Muscle layer of colon (tissue), 2 donors: ENCODE results near the gene DCLK1.
"Not testable (repeated sequence)": the region's sequence is repeated elsewhere in the genome, so short reads cannot be mapped to it uniquely, and the experiment has no call there.

ENCODE experiments used
- H3K27ac ChIP-seq: one replicate; pipeline ENCODE4 v1.7.0; 2013; ENCODE audit warnings: low read depth, mild to moderate bottlenecking, low read length, moderate library complexity
- H3K27me3 ChIP-seq, 2 donors: one replicate each; pipeline ENCODE4 v1.7.0; 2013; ENCODE audit warnings: low read length in 2 of 2, mild to moderate bottlenecking in 2 of 2; ENCODE audit not compliant: insufficient read depth in 2 of 2, control insufficient read depth in 1 of 2
- H3K36me3 ChIP-seq: one replicate; pipeline ENCODE4 v1.7.0; 2013; ENCODE audit warnings: mild to moderate bottlenecking, low read length; ENCODE audit not compliant: insufficient read depth
- H3K4me1 ChIP-seq: one replicate; pipeline ENCODE4 v1.7.0; 2013; ENCODE audit warnings: mild to moderate bottlenecking, low read length; ENCODE audit not compliant: insufficient read depth
- H3K4me3 ChIP-seq, 2 donors: one replicate each; pipeline ENCODE4 v1.7.0; 2013; ENCODE audit warnings: low read length in 2 of 2, low read depth in 1 of 2, mild to moderate bottlenecking in 1 of 2, moderate library complexity in 1 of 2
- H3K9ac ChIP-seq: one replicate; pipeline ENCODE4 v1.7.0; 2013; ENCODE audit warnings: low read length
- H3K9me3 ChIP-seq: one replicate; pipeline ENCODE4 v1.7.0; 2013; ENCODE audit warnings: mild to moderate bottlenecking, low read length
- donor health status: abdominal sarcoma.
- donor health status: Adenocarcinoma of cecum.

The DCLK1 gene

DNA sequence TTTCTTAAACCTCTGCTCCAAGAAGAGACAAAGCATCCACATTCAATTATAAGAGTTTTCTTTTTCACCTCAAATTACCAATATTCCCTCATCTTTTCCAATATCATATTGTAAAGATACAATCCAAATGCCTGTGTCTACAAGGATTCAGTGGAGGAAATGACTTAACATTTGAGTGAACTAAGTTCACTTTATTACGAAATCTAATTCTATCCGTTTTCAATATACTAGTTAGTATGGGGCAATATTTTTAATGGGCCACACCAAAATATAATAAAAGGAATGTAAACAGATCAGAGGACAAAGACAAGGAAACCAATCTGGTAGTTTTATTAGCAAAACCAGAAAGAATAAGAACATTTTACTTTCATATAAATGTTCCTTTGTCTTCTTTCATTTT is 136.0 kb downstream of the DCLK1 start:
- Histone ChIP-seq H3K27ac (no peak overlapping the region), H3K4me3 (no peak overlapping the region), H3K9me3 (no peaks in the 10 kb centered on the region), H3K27me3 (no peaks in the 10 kb centered on the region), H3K36me3 (no peaks in the 10 kb centered on the region), H3K4me1 (no peaks in the 10 kb centered on the region), H3K9ac (no peak overlapping the region)

DNA sequence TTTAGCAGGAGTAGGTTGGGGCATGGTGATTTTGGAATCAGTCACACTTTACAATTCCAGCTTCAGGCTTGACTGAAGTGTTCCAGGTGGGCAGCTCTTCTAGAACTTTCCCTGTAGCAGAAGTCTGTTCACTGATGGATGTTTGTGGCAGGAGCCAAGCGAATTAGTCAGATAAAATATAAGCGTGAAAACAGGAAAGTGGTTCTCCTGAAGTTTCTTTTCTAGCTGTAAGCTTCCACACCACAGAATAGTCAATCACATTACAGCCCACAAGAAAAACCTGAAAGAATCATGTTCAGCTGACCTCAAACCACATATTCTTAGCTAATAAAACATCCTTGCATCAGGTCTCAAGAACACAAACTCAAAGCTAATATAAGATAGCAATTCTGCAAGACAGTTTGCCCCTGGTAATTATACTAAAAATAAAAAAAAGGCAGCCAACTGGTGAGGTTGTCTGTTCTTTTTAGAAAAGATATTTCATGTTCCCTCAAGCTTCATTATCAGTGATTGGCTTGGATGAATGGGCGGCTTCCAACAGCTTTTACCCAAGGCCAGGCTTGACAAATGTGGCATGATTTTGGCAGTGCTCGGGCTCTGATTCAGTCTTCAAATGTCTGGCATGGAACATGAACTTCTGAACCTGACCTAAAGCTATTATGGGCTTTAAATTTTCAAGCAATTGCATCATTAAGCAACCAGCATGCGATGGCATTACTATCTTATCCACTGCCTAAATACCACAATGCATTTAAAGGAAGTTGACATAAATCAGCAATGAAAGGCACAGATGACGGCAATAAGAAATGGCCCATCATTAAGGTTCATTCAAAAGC is 136.8 kb downstream of the DCLK1 start:
- Histone ChIP-seq H3K27me3 (no peaks in the 10 kb centered on the region), H3K27ac (no peak overlapping the region), H3K4me1 (no peaks in the 10 kb centered on the region), H3K9ac (no peak overlapping the region), H3K4me3 (no peak overlapping the region), H3K36me3 (no peaks in the 10 kb centered on the region), H3K9me3 (no peaks in the 10 kb centered on the region)

DNA sequence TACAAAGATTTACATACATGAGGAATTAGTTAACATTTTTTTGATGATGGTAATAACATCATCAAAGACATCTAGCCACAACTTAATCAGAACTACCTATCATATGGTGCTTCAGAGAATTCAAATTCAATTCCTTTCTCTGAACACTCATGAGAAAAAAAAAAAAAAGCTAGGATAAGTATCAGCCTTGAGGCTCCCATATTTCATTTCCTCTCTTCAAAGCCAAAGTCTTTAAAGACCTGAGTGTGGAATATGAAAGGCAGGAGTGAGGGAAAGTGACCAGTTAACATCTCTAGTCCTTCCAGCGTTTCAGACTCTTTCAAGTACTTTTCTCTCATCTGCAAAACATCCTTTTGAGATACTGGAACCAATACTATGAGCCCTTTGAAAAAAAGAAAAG is 137.5 kb downstream of the DCLK1 start:
- no peak overlapping the region for H3K27ac ChIP-seq

DNA sequence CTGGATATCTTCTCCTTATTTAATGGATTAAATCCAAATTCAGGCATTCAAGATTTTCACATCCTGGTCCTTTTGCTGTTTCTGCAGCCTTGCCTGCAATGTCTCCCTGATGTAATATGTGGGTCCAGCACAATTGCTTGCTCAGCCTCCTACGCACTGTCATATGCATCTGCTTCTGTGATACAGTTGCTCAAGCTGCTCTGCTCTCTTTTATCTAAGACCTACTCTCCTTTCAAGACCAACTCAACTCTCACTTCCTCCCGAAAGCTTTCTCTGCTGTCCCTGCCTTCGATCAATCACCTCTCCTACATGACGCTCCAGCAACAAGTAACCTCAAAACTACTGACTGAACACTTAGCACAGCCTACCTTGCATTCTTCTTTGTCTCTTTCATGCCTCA is 138.2 kb downstream of the DCLK1 start:
- no peak overlapping the region for H3K27ac ChIP-seq
- H3K36me3 ChIP-seq = no peaks in the 10 kb centered on the region
- H3K9me3 ChIP-seq = no peaks in the 10 kb centered on the region
- no peaks in the 10 kb centered on the region for H3K4me1 ChIP-seq
- H3K9ac ChIP-seq = no peak overlapping the region
- no peak overlapping the region for H3K4me3 ChIP-seq
- no peaks in the 10 kb centered on the region for H3K27me3 ChIP-seq

More for the DNA sequence above, 137.5 kb downstream of the DCLK1 start:
- Histone ChIP-seq H3K36me3 (no peaks in the 10 kb centered on the region), H3K9me3 (no peaks in the 10 kb centered on the region), H3K4me1 (no peaks in the 10 kb centered on the region), H3K27me3 (no peaks in the 10 kb centered on the region), H3K4me3 (no peak overlapping the region), H3K9ac (no peak overlapping the region)

DNA sequence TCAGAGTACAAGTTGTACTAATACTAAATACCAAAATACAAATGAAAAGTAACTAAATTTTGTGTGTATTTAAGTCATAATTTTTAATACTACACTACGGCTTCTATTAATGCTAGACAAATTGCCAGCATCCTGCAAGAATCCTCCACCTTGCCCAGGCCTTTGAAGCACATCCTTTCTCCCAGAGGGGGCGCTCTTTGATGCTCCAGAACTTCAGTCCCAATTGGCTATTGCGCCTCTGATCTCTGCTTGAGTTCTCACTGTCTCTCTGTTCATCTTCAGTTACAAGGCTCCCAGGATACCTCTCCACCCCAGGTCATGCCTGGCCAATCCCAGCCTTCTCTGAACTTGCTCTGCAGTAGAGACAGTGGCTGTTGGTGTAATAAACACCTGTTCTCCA is 141.0 kb downstream of the DCLK1 start:
- Histone ChIP-seq H3K4me3 (no peak overlapping the region), H3K27ac (no peak overlapping the region), H3K27me3 (no peaks in the 10 kb centered on the region), H3K9me3 (no peaks in the 10 kb centered on the region), H3K9ac (no peak overlapping the region), H3K4me1 (no peaks in the 10 kb centered on the region), H3K36me3 (no peaks in the 10 kb centered on the region)

DNA sequence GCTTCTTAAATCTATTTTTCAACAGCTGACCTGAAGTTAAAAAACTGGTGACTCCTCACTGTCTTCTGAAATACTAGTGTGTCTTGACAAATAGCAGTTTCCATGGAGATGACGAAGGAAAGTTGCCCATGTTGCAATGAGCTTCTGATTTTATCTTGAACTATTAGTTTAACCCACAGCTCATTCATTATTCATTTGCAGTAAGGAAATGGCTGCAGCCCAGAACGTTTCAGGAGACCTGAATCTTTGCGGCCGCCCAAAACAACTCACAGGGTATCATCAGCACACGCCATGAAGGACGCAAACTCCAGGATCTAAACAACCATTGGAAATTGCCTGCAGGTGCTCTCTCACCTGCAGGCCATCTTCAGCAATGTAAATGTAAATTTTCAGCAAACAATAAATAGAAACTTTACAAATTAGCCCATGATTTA is 142.5 kb downstream of the DCLK1 start:
- Histone ChIP-seq H3K4me1 (no peaks in the 10 kb centered on the region), H3K27me3 (no peaks in the 10 kb centered on the region), H3K9ac (no peak overlapping the region), H3K4me3 (no peak overlapping the region), H3K36me3 (no peaks in the 10 kb centered on the region), H3K27ac (no peak overlapping the region), H3K9me3 (no peaks in the 10 kb centered on the region)

DNA sequence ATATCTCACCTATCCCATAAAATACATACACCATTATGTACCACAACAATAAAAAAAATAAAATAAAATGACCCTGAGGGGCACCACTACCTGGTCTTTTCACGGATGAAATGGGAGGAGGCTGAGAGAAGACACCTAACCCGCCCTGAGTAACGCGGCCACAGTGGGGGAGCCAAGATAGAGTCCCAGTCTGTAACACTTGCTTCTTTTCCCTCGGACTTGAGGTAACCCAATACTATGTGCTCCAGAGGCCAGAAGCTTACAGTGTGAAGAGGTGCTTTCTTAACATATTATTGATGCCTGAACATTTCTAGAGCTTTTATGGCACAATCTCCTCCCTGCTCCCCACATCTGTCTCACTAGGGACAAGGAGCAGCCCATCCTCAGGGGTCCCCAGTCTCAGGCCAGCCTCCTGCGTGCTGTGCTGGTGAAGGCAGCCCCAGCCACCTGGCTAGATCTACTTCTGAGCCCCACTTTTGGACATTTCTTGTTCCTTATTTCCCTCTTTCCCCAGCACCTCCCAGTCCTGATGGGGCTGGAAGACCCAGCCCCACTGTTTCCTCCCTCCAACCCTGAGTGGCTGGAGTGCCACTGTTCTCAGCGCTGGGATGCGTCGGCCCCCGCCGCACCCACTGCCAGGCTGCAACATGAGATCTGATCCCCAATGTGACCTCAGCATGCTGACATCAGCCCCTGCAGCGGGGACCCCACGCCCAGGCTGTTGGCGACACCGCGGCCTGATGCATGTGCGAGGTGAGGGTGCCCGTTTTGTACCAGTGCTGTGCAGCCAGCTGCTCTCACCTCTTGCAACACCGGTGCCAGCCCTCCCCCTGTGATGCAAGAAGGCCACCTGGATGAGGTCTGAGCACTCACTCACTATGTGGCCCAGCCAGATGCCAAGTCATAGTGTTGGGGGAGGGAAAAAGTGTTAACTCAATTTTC is 143.3 kb downstream of the DCLK1 start:
- no peak overlapping the region for H3K9ac ChIP-seq
- H3K4me3 ChIP-seq = no peak overlapping the region
- H3K9me3 ChIP-seq = no peaks in the 10 kb centered on the region
- no peak overlapping the region for H3K27ac ChIP-seq
- H3K27me3 ChIP-seq = no peaks in the 10 kb centered on the region
- H3K36me3 ChIP-seq = no peaks in the 10 kb centered on the region
- no peaks in the 10 kb centered on the region for H3K4me1 ChIP-seq

DNA sequence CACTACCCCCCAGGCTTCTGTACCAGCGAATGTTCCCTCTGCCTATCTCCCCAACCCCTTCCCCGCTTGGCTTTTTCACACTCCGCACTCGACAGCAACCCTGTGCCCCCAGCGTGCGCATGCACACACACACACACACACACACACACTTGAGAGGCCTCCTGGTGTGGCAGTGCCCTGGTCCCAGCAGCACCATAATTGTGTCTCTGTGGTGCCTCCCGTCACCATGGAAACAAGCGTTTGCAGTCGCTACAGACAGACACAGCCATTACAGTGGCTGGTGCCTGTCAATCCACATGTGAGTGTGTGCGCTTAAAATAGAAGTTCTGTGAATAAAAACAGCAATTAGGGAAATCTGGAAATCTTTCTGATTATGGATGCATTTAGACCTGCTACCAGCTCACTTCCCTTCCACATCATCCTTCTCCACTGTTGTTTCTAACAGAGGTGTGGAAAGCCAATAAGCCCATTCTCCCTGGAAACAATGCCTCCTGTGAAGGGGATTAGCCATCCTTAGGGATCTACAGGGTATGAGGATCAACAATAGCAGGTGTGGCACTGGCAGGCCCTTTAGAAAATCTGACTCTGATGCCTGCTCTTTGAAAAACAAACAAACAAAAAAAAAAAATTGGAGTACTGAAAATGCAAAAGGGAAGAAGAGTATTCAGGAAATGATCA is 146.3 kb downstream of the DCLK1 start:
- Histone ChIP-seq H3K27ac (no peak overlapping the region), H3K27me3 (no peaks in the 10 kb centered on the region), H3K4me1 (no peaks in the 10 kb centered on the region)

DNA sequence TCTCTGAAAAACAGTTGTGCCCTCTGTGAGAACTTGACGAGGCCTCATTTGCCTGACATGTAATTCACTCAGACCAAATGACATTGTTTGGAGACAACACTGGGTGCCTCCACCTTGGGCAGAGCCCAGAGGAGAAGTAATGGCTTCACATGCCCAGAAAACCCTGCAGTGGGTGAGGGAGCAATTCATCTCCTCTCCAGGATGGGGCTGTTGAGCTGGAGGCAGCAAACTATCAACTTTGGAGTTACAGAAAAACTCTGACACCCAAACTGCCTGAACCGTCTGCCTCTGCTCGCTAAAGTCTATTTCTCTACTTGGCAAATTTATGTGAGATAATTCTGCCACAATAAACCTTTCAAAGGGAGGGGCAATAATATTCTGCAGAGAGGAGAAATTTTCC is 146.9 kb downstream of the DCLK1 start:
- H3K9ac ChIP-seq = no peak overlapping the region
- H3K27ac ChIP-seq = no peak overlapping the region
- H3K9me3 ChIP-seq = no peaks in the 10 kb centered on the region
- H3K36me3 ChIP-seq = no peaks in the 10 kb centered on the region
- H3K27me3 ChIP-seq = no peaks in the 10 kb centered on the region
- peaks cover 2% of the 10 kb centered on the region for H3K4me1 ChIP-seq
- no peak overlapping the region for H3K4me3 ChIP-seq

More for the DNA sequence above, 146.3 kb downstream of the DCLK1 start:
- Histone ChIP-seq H3K36me3 (no peaks in the 10 kb centered on the region), H3K9me3 (no peaks in the 10 kb centered on the region), H3K4me3 (no peak overlapping the region), H3K9ac (no peak overlapping the region)

DNA sequence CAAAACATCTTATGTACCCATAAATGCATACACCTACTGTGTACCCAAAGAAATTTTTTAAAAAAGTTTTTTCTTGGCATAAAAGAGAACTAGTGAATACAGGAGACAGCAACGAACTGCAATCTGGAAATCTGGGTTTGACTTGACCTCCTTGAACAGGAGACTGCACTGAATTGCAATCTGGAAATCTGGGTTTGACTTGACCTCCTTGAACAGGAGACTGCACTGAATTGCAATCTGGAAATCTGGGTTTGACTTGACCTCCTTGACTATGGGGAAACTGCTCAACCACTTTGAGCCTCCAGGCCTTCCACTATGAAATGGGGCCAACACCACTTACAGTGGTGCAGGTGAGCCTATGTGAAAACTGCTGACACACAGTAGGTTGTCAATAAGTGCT is 147.5 kb downstream of the DCLK1 start:
- not testable (repeated sequence) for H3K9me3 ChIP-seq, H3K4me3 ChIP-seq, H3K27me3 ChIP-seq, H3K9ac ChIP-seq, H3K27ac ChIP-seq, H3K4me1 ChIP-seq, H3K36me3 ChIP-seq

DNA sequence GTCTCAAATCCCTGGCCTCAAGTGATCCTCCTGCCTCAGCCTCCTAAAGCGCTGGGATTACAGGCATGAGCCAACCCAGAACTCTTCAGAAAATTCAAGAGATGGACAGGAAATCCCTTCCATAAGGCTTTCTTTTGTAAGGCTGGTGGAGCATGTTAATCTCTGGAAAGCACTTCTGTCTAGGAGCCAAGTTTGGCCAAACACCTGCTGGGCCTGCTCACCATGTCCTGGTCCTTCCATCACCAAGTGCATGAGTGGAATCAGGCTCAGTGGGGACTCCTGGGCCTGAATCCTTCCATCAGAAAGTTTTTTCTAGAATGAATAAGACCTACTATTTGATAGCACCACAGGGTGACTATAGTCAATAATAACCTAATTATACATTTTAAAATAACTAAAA is 148.0 kb downstream of the DCLK1 start:
- Histone ChIP-seq H3K27me3 (no peaks in the 10 kb centered on the region), H3K4me1 (peaks cover 9% of the 10 kb centered on the region), H3K9me3 (no peaks in the 10 kb centered on the region), H3K36me3 (no peaks in the 10 kb centered on the region), H3K4me3 (no peak overlapping the region), H3K9ac (no peak overlapping the region), H3K27ac (no peak overlapping the region)
